B cell (primary cell): Measurements from ENCODE around the gene CDAN1.

Experiments
- CTCF ChIP-seq: fragments of 200-600 bp; IDR thresholded peaks from one replicate; pipeline ENCODE4 v1.8.0; 2022; ENCODE audit warnings: antibody characterized with exemption, mild to moderate bottlenecking
- EZH2 ChIP-seq: IDR thresholded peaks from 2 replicates; pipeline ENCODE4 v1.6.1; 2012; ENCODE audit warnings: borderline replicate concordance, low read depth, mild to moderate bottlenecking, moderate library complexity, low read length; ENCODE audit not compliant: insufficient read depth, poor library complexity, severe bottlenecking

GRCh38 chr15:42712584-42712983, 24.3 kb downstream of the CDAN1 start:
- TF ChIP-seq CTCF (no peak), EZH2 (no peak)
